HG03196 (cell line): Measurements from ENCODE around the gene NKAP.
A peak's percentile ranks its signal among the peaks of the same experiment; 100 is the strongest.
"Not testable (repeated sequence)": the region's sequence is repeated elsewhere in the genome, so short reads cannot be mapped to it uniquely, and the experiment has no call there.

Source experiments
- ATAC-seq: cut with Tn5 transposase; IDR thresholded peaks from one replicate; pipeline ENCODE4 v1.9.1; 2021; ENCODE audit not compliant: unreplicated experiment

The NKAP gene

DNA sequence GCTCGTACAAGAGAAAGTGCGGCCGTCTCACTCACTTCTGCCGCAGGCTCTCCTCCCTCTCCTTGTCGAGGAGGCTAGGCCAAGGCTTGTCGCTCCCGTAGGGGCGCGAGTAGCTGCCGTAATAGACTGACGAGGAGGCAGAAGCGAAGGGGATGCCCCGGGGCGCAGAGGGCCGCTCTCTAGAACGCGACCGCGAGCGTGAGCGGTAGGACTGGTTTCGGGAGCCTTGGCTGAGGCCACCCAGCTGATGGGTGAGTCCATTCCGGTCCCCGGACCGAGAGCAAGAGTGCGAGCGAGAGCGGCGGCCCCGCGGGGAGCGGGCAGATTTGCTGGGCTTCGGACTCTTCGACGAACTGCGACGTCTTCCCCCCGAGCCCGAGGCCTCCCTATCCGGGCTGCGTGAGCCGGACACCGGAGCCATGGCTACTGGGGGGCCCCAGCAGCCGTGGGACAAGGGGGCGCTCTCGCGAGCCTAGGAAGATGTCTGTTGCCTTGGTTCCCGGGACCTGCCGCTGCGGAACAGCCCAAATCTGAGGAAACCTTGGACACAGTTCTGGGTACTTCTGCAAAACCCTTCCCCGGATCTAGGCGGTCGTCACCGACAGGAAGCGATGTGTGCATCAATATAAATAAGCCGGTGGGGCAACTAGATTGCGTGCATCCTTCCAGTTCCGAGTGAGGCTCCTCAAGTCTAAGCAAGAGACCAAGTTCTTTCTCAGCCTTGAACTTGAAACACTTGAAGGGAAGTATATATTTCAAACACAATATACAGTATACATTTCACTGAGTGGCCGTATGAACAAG lies at the start of gene NKAP:
Gene NKAP, minus strand, starts transcription at position 567 of the 804 bp plus-strand sequence. Its CDS starts 146 bp downstream, at position 421.
- ATAC-seq, result peak; percentile 82

DNA sequence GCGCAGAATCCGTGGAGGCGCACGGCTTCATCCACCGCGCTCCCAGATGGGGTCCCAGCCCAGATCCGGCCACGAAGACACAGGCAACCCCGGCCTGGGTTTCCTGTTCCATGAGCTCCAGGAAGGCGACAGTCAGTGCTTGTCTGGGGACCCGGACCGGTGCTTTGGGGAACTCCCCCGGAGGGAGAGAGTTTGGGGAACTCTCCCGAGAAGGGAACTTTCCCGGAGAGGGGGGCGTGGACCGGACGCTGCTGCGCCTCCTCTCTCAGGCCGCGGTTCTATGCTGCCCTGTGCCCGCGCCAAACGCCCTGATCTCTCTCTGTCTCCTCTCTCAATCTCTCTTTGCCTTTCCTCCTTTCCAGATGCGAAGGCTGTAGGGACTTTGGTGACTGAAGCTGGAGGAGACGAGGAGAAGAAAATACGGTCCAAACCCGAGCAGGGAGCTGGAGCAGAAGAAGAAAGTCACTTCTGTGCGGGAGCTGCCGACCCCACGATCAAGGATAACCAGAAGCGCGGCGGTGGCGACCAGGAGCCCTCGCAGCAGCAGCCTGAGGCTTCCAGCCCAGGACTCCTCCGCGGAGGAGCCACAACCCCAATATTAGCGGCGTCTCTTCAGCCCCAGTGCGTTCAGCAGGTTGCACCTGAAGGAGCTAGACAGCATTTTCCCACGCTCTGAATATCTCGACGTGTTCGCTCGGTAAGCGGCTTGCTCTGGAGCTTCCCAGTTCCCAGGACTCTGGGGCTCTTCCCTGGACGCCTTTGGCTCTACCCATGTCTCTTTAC lies 47.6 kb upstream of the NKAP start:
- ATAC-seq, result no peak

DNA sequence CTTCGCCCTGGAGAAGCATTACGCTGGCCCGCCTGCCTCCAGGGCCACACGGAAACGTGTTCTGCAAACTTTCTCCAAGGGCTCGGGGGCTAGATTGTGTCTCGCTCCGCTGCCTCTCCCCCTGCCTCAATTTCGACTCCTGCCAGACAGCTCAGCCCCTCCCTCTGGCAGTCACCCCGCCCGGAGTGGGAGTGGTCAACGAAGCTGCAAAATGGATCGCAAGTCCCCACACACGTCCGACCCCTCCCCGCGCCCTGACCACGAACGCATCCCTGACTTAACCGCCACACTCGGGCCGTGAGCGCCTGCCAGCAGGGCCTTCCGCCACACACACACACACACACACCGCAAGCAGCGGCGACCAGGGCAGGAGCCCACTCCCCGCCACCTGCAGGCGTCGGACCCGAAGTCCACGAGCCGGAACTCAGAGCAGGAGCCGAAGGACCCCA lies 47.0 kb upstream of the NKAP start:
- no peak for ATAC-seq

DNA sequence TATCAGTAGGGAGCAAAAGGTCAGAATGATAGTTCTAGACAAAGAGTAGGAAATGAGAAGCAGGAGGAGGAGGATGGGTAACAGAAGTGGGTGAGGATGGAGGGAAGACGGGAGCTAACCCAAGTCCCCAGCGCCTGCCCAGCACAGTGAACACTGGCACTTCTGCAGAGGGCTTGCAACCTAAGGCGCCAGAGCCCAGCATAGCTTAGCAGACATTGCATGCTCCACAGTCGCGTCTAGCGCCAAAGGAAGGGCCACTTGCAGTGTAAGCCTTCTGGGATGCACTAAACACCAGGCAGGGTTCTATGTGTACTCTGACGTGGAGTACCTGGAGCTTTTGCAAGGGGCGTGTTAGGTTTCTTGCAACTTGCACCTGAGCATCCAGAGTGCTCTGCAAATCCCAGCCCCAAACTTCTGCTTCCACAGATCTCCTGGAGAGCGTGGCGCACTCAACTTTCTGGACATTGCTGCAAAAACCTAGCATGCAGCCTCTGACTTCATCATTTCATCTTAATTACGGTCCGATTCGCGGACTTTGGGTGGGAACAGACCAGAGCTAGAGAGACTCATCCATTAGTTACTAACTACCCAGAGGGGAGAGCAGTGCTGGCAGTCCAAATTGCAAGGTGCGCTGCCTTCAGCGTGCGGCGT lies 46.5 kb upstream of the NKAP start:
- ATAC-seq, result no peak

DNA sequence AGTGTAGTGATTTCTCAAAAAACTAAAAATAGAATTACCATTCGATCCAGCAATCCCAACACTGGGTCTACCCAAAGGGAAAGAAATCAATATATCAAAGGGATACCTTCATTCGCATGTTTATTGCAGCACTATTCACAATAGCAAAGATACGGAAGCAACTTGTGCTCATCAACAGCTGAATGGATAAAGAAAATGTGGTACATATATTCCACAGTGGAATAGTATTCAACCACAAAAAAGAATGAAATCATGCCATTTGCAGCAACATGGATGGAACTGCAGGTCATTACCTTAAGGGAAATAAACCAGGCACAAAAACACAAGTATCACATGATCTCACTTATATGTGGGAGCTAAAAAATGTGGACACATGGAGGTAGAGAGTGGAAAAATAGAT lies 42.7 kb upstream of the NKAP start:
- ATAC-seq, result no peak

DNA sequence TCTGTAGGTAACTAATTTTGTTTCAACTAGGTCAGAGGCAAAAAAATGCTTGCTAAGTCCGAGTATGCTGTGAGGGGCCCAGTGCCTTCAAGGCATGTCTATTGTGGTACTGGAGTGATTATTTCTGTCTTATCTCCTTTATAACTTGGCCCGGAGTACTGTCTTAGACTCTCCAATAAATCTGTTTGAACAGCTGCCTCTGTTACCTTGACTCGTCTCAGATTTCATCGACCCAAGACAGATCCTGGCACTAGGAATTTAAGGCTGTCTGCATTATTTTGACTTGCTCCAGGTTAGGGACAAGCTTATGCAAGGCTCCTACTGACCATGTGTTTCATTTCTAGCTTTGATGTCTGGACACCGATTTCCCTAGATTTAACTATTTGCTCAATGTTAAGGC lies 41.1 kb upstream of the NKAP start:
- ATAC-seq, result no peak

DNA sequence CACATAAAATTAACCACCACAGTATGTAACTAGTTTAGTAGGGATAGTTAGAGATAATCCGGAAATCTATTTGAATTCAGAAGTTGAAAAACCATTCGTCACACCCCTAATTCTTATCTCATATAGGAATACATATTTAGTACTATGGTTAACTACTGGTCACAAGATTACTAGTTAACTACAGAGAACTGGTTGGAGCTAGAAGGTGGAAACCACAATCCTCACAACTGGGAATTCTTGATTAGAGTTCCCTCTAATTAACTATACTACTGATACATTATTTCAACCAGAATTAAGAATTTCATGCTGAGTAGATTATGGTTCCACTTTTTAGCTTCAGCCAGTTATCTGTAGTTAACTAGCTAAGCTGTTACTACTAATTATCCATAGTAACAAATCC lies 39.9 kb upstream of the NKAP start:
- ATAC-seq, result no peak

DNA sequence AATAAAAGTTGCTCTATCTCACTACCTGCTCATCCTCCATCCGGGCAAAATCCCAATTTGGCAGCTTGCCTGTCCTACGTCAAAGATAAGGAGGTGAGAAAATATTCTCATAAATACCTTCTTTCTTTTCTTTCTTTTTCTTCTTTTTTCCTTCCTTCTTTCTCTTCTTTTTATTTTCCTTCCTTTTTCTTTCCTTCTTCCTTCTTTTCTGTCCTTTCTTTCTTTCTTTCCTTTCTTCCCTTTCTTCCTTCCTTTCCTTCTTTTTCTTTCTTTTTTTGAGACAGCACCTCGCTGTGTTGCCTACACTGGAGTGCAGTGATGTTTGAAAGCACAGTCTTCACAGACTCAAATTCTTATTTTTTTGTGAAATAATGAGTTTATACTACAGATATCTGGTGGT lies 38.6 kb upstream of the NKAP start:
- ATAC-seq, result no peak

DNA sequence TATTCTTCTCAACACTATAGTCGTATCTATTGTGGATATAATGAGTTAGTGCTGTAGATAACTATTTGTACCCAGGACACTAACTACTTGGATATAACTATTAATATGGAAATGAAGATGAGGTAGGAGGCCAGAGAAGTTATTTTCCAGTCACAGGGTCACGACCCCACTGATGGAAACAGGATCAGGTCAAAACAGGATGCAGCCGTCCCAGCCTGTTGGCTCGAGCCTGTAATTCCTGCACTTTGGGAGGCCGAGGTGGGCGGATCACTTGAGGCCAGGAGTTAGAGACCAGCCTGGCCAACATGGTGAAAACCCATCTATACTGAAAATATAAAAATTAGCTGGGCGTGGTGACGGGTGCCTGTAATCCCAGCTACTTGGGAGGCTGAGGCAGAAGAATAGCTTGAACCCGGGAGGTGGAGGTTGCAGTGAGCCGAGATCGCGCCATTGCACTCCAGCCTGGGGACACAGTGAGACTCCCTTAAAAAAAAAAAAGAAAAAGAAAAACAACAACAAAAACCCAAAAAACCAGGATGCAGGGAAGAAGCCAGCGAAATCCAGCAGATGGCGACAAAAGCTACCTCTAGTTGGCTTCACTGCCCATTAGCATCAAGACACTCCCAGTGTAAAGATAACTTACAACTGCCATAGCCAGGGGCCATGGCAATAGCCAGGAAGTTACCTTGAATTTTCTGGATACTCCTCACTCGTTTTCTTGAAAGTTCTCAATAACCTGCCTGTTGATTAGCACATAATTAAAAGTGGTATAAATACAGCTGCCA lies 37.9 kb upstream of the NKAP start:
- ATAC-seq, result no peak

DNA sequence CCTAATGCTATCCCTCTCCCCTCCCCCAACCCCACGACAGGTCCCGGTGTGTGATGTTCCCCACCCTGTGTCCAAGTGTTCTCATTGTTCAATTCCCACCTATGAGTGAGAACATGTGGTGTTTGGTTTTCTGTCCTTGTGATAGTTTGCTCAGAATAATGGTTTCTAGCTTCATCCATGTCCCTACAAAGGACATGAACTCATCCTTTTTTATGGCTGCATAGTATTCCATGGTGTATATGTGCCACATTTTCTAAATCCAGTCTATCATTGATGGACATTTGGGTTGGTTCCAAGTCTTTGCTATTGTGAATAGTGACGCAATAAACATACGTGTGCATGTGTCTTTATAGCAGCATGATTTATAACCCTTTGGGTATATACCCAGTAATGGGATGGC lies 33.6 kb upstream of the NKAP start:
- ATAC-seq, result not testable (repeated sequence)

DNA sequence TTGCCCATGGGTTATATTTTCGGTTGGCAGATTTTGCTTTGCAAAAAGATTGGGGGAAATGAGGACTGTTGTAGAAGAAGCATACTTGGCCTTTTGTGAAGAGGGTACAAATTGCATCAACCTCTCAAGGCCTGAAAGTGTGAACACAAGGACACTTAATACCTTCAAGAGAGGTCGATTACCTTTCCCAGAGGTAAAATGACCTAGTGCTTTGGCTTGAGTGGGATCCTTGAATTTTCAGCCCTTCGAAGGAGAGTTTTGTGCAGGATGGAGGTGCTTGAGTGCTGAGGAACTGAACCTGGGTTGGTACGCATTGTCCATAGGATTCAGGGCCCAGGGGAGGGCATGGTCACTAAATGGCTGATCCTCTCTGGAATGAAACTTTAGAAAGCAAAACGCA lies 27.6 kb upstream of the NKAP start:
- ATAC-seq, result no peak

DNA sequence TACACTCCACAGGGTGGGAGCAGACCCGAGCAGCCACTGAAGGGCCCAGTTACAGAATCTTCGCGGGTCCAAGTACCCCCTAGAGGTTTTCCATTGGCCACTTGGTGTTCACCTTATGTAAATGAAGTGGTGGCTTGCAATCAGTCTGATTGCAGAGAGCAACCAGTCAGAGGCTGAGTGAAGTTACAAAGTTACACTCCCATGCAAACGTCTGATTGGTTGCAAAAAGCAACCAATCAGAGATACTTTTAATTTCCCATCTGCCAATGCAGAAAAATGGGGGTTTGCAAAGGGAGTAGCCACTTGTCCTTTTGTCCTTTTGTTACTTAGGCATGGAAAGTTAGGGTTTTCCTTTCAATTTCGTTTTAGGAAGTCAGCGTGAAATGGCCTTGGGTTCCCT lies 27.0 kb upstream of the NKAP start:
- no peak for ATAC-seq

DNA sequence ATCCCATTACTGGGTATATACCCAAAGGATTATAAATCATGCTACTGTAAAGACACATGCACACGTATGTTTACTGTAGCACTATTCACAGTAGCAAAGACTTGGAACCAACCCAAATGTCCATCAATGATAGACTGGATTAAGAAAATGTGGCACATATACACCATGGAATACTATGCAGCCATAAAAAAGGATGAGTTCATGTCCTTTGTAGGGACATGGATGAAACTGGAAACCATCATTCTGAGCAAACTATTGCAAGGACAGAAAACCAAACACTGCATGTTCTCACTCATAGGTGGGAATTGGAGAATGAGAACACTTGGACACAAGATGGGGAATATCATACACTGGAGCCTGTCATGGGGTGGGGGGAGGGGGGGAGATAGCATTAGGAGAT lies 23.3 kb upstream of the NKAP start:
- ATAC-seq, result not testable (repeated sequence)

DNA sequence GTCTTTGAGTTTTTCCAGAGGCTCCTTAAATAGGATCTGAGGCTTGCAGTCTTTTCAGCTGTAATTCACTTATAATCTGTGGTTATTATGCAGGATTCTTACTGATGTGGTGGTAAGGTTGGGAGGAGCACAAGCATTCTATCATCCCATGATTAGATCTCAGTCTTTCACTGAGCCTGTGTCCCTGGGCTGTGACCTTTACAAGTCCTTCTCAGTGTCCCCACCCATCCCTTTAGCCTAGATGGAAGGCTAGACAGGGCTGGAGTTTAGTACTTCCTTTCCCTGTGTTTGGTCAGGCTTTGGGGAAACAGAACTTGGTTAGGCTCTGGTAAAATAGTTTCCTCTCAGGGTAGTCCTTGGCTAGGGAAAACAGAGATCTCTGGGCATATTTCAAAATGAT lies 17.1 kb upstream of the NKAP start:
- ATAC-seq, result no peak

DNA sequence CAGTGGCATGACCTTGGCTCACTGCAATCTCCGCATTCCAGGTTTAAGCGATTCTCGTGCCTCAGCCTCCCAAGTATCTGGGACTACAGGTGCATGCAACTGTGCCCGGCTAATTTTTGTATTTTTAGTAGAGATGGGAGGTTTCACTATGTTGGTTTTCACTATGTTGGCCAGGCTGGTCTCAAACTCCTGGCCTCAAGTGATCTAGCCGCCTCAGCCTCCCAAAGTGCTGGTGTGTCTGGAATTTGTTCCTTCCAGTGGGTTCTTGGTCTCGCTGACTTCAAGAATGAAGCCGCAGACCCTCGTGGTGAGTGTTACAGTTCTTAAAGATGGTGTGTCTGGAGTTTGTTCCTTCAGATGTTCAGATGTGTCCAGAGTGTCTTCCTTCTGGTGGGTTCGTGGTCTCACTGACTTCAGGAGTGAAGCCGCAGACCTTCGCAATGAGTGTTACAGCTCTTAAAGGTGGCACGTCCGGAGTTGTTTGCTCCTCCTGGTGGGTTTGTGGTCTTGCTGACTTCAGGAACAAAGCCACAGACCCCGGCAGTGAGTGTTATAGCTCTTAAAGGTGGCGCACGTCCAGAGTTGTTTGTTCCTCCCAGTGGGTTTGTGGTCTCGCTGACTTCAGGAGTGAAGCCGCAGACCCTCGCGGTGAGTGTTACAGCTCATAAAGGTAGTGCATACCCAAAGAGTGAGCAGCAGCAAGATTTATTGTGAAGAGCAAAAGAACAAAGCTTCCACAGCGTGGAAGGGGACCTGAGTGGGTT lies 12.4 kb upstream of the NKAP start:
- ATAC-seq, result not testable (repeated sequence)

DNA sequence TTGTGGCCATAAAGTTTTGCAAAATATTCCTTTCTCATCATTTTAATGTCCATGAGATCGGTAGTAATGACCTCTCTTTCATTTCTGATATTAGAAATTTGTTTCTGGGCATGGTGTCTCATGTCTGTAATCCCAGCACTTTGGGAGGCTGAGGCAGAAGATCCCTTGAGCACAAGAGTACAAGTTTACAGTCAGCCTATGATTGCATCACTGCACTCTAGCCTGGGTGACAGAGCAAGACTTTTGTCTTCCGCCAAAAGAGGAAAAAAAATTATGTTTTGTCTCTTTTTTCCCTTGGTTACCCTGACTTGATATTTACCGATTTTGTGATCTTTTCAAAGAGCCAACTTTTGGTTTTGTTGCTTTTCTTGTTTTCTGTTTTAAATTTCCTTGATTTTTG lies 10.8 kb upstream of the NKAP start:
- ATAC-seq, result no peak

DNA sequence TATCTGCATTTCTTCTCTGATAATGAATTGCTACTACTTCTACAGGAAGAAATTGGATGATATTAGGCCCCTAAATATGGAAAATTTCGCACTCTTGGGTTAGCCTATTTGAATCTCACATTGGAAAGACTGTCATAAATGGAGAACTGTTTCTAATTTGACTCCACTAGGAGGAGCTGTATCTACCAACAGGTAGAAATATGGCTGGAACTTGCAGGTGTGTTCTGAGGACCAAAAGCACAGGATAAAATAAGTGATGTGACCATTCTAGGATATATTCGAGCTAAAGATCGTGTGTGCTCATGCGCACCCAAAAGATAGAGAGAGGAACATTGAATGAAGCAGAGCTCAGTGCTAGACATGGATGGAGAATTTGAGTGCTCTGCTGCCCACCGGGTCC lies 4.8 kb upstream of the NKAP start:
- no peak for ATAC-seq

DNA sequence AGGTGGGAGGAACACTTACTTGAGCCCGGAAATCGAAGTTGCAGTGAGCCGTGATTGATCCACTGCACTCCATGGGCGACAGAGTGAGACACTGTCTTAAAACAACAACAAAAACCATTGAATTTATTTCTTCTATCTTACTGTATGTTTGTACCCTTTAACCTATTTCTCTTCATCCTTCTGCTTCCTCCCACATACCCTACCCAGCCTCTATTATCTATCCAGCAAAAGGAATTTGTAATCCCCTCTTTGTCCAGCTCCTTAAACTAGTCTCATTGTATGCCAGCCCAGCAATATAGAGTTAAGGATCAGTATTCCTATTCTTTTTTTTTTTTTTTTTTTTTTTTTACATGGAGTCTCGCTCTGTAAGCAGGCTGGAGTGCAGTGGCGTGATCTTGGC lies 1.9 kb upstream of the NKAP start:
- ATAC-seq, result no peak

DNA sequence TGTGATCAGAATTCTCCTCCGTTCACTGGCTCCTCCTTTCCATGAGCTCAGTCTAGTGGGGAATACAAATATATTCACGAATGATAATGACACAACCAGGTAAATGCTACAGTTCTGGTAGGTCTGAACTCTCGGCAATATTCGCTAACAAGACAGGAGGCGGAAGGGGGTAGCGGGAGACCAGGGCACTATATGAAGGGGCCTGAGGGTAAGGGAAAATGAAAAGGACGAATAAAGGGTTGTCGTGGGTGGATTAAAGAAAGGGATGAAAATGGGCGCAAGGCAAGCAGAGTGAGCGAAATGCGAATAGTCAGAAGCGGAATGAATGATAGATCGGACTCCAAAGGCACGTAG lies 743 bp downstream of the NKAP start:
- peak; percentile 17 for ATAC-seq

DNA sequence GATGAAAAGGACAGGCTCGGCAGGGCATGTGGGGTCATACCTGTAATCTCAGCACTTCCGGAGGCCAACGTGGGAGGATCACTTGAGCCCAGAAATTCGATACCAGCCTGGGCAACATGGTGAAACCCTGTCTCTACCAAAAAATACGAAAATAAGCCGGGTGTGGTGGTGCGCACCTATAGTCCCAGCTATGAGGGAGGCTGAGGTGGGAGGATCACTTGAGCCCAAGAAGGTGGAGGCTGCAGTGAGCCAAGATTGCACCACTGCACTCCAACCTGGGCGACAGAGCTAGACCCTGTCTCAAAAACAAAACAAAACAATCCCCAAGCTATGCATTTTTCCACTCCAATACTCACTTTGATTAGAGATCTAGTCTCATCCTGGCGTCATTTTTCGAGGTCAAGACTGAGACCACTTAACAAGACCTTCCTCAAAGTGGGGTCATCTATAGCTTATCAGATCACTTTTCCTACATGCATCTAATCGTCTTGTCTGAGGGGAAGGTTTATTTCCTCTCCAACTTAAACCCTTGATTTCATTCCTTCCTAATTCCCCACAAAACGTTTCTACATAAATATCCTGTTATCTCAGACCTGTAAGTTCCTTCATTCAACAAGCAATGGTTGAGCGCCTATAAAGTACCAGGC lies 1.3 kb downstream of the NKAP start:
- ATAC-seq, result no peak
